ENCODE results near the gene CSHL1.
"Not testable (repeated sequence)": the region's sequence is repeated elsewhere in the genome, so short reads cannot be mapped to it uniquely, and the experiment has no call there.

The CSHL1 gene

DNA sequence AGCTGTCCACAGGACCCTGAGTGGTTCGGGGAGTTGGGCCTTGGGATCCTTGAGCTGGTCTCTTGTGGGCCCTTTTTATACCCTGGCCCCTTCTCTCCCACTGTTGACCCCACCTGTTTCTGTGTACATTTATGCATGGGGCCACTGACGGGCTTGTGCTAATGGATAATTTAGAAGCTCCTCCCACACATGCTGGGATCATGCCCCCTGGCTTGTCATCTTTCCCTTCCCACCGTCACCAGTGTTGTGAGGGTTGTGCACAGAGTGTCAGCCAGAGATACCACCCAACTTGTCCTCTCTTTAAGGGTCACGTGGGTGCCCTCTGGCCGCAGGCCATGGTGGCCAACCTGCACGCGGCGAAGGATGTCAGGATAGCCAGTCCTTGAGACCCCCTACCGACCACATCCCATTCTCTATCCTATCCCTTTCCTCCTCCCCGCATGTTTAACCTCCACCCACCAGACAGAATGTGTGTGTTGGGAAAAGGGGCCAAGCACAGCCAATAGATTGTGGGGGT is 7.8 kb upstream of the CSHL1 start, which contains the start of gene GH1:
Gene GH1, minus strand, starts transcription at position 51 of the 517 bp plus-strand sequence. CDS start 63 bp downstream, outside the sequence.
- DNase-seq (ENCODE audit: low spot score); FAIRE-seq: not testable (repeated sequence)

DNA sequence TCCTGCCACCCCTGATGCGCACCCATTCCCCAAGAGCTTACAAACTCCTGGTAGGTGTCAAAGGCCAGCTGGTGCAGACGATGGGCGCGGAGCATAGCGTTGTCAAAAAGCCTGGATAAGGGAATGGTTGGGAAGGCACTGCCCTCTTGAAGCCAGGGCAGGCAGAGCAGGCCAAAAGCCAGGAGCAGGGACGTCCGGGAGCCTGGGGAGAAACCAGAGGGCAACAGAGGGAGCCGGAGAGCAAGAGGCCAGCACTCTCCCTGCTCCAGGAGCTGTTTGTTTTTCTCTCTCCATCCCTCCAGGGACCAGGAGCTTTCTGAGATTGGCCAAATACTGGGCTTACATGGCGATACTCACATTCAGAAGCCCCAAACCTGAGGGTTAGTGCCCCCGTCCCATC is 7.2 kb upstream of the CSHL1 start:
- FAIRE-seq, result no peak

DNA sequence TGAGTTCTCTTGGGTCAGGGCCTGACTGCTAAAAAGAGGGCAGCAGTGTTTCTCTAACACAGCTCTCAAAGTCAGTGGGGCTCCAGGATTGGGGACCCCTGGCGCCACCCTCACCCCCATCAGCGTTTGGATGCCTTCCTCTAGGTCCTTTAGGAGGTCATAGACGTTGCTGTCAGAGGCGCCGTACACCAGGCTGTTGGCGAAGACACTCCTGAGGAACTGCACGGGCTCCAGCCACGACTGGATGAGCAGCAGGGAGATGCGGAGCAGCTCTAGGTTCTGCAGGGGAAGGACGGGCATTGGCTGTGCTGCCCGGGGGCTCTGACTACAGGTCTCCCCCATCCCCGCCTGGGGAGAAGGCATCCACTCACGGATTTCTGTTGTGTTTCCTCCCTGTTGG is 6.6 kb upstream of the CSHL1 start:
- no peak for DNase-seq (ENCODE audit: low spot score)
- FAIRE-seq, result no peak

More for the DNA sequence above, 7.2 kb upstream of the CSHL1 start:
- no peak for DNase-seq (ENCODE audit: low spot score)

DNA sequence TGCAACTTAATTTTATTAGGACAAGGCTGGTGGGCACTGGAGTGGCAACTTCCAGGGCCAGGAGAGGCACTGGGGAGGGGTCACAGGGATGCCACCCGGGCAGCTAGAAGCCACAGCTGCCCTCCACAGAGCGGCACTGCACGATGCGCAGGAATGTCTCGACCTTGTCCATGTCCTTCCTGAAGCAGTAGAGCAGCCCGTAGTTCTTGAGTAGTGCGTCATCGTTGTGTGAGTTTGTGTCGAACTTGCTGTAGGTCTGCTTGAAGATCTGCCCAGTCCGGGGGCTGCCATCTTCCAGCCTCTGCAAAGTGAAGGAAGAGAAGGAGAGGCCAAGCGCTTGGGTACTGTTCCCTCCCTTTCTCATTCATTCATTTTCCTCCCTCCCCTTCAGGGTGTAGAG is 6.1 kb upstream of the CSHL1 start:
- not testable (repeated sequence) for FAIRE-seq; DNase-seq (ENCODE audit: low spot score)

DNA sequence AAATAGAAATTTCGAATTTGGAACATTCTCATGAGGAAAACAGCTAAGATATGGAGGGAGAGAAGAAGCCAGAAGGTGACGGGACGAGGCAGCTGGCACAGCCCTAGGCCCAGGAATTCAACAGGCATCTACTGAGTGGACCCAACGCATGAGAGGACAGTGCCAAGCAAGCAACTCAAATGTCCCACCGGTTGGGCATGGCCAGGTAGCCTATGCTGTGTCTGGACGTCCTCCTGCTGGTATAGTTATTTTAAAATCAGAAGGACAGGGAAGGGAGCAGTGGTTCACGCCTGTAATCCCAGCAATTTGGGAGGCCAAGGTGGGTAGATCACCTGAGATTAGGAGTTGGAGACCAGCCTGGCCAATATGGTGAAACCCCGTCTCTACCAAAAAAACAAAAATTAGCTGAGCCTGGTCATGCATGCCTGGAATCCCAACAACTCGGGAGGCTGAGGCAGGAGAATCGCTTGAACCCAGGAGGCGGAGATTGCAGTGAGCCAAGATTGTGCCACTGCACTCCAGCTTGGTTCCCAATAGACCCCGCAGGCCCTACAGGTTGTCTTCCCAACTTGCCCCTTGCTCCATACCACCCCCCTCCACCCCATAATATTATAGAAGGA is 5.6 kb upstream of the CSHL1 start:
- FAIRE-seq, result no peak
- DNase-seq (ENCODE audit: low spot score), result no peak

DNA sequence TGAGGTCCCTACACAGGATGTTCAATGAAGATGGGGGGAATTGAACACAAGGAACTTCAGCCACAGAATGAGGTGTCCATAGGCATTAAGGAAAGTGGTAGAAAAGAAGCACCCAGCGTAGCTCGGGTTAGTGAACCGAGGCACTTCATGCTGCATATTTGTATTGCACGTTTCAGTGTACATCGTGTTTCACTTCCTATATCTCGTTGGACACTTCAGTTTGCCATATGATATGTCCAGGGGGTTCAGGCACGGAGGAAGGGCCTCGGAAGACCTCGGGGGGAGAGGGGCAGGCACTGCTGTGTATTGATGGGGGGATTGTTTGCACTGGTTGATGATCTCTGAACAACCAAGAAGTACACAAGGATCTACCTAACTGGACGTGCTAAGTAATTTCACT is 4.7 kb upstream of the CSHL1 start:
- not testable (repeated sequence) for DNase-seq (ENCODE audit: low spot score); FAIRE-seq

DNA sequence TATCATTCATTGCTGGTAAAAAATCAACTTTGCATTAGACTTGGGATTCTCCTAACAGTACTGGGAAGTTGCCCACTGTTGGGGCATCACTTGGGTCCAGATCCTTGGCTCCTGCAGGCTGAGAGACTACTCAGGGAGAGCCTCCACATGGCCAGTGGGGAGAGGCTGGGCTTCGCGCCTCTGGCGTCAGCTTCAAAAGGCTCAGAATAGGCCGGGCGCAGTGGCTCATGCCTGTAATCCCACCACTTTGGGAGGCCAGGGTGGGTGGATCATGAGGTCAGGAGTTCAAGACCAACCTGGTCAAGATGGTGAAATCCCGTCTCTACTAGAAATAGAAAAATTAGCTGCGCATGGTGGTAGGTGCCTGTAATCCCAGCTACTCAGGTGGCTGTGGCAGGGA is 3.4 kb upstream of the CSHL1 start:
- DNase-seq (ENCODE audit: low spot score), result no peak
- no peak for FAIRE-seq

DNA sequence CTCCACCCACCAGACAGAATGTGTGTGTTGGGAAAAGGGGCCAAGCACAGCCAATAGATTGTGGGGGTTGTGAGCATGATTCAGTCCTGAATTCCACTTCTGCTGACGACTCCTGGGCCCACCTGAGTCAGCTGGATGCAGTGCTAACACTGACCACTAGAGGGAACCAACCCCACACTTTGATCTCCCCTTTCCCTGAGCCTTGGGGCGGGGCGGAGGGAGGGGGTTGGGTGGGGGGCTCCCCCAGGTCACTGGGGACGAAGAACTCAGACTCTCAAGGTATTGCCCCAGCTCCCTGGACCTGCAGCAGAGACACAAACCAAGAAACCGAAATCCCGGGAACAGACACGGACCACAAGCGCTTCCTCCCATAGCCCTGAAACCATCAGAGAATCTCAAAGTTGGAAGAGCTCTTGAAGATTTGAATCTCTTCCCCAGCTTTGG is 621 bp upstream of the CSHL1 start:
- DNase-seq (ENCODE audit: low spot score) (peak; percentile 77), FAIRE-seq (peak; percentile 9)

DNA sequence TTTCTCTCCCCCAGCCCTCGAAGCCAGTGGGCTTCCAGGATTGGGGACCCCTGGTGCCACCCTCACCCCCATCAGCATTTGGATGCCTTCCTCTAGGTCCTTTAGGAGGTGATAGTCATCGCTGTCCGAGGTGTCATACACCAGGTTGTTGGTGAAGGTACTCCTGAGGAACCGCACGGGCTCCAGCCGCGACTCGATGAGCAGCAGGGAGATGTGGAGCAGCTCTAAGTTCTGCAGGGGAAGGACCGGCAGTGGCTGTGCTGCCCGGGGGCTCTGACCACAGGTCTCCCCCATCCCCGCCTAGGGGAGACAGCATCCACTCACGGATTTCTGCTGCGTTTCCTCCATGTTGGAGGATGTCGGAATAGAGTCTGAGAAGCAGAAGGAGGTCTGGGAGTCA is 962 bp downstream of the CSHL1 start:
- no peak for DNase-seq (ENCODE audit: low spot score)
- no peak for FAIRE-seq

DNA sequence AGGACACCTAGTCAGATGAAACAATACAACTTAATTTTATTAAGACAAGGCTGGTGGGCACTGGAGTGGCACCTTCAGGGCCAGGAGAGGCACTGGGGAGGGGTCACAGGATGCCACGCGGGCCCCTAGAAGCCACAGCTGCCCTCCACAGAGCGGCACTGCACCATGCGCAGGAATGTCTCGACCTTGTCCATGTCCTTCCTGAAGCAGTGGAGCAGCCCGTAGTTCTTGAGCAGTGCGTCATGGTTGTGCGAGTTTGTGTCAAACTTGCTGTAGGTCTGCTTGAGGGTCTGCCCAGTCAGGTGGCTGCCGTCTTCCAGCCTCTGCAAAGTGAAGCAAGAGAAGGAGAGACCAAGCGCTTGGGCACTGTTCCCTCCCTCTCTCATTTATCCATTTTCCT is 1.5 kb downstream of the CSHL1 start:
- DNase-seq (ENCODE audit: low spot score), result not testable (repeated sequence)

DNA sequence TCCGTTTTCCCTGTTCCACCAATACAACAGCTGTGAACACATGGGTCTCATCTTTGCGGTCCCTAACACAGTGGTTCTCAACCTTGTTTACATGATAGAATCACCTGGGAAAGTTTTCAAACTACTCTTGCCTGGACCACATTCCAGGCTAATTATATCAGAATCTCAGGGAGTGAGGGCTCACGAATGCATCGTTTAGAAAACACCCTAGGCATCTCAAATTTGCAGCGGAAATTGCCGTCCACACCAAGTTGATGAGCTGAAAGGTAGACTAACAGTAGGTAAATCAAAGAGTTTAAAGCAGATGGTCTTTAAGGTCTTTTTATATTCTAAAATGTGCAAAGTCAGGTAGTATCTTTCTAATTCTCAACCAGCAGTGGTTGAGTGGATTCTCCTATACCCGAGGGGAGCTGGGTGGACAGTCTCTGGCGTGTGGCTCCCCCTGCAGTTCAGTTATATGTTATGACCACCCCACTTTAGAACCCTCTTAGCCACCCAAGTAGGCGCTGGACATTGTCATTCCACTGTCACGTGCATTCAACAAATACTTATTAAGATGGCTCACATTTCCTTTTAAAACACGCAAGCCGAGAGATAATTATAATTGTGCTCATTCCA is 3.8 kb downstream of the CSHL1 start:
- DNase-seq (ENCODE audit: low spot score); FAIRE-seq: not testable (repeated sequence)

More for the DNA sequence above, 1.5 kb downstream of the CSHL1 start:
- FAIRE-seq, result peak; percentile 53

DNA sequence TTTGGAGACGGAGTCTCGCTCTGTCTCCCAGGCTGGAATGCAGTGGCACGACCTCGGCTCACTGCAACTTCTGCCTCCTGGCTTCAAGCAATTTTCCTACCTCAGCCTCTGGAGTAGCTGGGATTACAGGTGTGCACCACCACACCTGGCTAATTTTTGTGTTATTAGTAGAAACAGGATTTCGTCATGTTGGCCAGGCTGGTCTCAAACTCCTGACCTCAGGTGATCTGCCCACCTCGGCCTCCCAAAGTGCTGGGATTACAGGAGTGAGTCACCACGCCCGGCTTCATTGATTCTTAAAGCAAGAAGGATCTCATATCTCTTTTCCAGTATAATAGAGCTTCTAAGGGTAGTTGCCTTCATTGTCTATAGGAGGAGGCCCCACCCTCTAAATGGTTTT is 6.3 kb downstream of the CSHL1 start:
- not testable (repeated sequence) for DNase-seq (ENCODE audit: low spot score); FAIRE-seq

DNA sequence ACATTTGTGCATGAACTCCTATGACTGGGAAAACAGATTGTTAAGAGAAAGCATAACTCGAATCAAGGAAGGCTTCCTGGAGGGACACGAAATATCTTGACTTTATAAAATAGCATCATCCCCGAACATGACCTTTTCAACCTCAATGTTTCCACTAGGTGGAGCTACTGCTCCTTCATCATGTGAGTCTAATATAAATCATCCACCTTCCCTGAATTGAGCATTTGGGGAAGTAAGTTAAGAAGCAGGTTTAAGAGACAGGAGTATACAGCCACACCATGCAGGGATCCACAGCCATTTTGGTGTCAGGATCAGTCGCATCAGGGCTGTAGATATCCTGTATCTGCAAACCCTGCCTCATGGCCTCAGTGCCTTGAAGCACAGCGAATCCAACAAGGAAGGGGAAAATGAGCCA is 7.3 kb downstream of the CSHL1 start:
- FAIRE-seq, result peak; percentile 53
- DNase-seq (ENCODE audit: low spot score), result not testable (repeated sequence)

DNA sequence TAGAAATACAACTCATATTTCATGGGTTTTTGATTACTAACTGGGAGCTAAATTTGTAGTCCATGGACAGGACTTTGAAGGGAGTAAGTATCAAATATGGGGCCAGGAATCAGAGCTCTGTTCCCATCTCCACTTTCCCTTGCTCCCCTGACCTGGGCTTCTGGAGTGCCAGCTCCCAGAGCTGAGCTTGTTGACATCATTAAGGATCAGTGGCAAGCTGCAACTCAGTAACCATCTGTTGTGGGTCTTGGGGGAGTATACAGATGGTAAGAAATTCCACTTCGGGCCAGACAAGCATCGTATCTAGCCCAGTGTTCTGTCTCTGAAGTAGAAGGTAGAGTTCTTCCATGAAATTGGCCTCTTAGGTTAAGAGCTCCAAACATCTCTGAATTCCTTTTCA is 9.1 kb downstream of the CSHL1 start:
- DNase-seq (ENCODE audit: low spot score); FAIRE-seq: not testable (repeated sequence)

DNA sequence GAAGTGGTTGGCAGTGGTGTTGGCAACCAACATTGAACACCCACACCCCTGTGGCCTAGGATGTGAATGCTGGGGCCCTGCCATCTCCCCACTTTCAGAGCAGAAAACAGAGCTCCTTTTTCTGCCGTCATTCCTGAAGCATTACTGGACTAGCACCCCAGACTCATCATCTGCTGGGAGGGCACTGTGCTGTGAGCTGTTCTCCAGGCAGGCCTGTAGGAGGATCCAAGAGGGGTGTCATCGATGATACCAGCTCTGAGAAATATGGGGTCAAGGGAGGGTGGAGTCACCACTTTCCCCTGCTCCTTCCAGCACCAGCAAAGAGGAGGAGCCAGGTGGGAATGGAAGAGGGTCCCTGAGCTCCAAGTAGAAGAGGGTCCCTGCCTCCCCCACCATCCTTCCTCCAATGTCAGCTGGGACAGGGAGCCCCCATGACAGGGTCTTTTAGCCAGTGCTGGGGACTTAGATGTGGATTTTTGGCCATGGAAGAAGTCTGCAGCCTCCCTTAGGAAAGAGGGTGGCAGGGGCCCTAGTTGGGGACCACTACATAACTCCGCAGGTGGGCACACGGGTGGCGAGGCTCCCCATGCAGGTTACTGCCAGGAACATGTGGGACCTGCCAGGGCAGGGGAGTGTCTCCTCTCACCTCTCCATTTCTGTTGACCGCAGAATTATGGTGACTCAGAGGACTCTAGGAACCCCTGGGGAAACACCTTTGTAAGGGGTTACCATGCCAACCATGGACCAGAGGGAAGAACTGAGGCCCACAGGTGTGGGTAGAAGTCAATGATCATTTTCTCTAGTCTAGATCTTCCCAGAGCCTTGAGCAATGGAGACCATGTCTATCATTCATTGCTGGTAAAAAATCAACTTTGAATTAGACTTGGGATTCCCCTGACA is 11.9 kb downstream of the CSHL1 start:
- DNase-seq (ENCODE audit: low spot score); FAIRE-seq: not testable (repeated sequence)

DNA sequence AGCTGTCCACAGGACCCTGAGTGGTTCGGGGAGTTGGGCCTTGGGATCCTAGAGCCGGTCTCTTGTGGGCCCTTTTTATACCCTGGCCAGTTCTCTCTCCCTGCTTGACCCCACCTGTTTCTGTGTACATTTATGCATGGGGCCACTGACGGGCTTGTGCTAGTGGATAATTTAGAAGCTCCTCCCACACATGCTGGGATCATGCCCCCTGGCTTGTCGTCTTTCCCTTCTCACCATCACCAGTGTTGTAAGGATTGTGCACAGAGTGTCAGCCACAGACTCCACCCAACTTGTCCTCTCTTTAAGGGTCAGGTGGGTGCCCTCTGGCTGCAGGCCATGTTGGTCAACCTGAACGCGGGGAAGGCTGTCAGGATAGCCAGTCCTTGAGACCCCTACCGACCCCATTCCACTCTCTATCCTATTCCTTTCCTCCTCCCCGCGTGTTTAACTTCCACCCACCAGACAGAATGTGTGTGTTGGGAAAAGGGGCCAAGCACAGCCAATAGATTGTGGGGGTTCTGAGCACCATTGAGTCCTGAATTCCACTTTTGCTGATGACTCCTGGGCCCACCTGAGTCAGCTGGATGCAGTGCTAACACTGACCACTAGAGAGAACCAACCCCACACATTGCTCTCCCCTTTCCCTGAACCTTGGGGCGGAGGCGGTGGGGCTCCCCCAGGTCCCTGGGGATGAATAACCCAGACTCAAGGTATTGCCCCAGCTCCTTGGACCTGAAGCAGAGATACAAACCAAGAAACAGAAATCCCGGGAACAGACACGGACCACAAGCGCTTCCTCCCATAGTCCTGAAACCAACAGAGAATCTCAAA is 14.3 kb downstream of the CSHL1 start, which contains the start of gene CSH1:
Gene CSH1, minus strand, starts transcription at position 51 of the 831 bp plus-strand sequence. CDS start 63 bp downstream, outside the sequence.
- FAIRE-seq, result peak; percentile 85
- DNase-seq (ENCODE audit: low spot score), result not testable (repeated sequence)

DNA sequence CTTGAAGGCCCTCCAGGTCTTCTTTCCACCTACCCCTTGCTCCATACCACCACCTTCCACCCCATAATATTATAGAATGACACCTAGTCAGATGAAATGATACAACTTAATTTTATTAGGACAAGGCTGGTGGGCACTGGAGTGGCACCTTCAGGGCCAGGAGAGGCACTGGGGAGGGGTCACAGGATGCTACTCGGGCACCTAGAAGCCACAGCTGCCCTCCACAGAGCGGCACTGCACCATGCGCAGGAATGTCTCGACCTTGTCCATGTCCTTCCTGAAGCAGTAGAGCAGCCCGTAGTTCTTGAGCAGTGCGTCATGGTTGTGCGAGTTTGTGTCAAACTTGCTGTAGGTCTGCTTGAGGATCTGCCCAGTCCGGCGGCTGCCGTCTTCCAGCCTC is 16.2 kb downstream of the CSHL1 start:
- not testable (repeated sequence) for DNase-seq (ENCODE audit: low spot score); FAIRE-seq

DNA sequence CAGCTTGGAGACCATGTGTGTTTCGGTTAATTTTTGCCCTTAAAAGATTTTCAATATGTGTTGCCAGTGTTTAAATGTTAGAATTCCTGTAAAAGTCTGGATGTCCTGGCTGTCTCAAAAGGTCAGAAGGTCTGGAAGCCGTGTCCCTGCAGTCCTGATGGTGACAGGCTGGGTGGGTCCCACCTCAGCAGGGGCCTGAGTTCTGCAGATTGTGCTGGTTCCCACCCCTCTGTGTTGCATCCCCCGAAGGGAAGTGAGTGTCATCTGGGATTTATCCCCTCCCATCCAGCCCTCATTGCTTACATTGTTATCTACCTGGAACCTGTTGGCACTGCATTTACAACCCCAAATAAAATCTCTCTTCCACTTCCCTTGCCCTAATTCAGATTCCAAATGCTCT is 17.0 kb downstream of the CSHL1 start:
- not testable (repeated sequence) for FAIRE-seq; DNase-seq (ENCODE audit: low spot score)

DNA sequence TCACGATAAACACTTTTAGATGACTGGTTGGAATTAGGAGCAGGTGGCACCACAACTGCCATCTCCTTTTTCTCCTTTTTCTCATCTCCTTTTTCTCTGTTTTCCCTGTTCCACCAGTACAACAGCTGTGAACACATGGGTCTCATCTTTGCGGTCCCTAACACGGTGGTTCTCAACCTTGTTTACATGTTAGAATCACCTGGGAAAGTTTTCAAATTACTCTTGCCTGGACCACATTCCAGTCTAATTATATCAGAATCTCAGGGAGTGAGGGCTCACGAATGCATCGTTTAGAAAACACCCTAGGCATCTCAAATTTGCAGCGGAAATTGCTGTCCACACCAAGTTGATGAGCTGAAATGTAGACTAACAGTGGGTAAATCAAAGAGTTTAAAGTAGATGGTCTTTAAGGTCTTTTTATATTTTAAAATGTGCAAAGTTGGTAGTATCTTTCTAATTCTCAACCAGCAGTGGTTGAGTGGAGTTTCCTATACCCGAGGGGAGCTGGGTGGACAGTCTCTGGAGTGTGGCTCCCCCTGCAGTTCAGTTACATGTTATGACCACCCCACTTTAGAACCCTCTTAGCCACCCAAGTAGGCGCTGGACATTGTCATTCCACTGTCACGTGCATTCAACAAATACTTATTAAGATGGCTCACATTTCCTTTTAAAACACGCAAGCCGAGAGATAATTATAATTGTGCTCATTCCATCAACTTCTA is 18.6 kb downstream of the CSHL1 start:
- peak; percentile 9 for FAIRE-seq
- not testable (repeated sequence) for DNase-seq (ENCODE audit: low spot score)

Data from urothelium cell line (cell line).